Naive thymus-derived CD4-positive, alpha-beta T cell (primary cell): ENCODE measurements around the gene NYAP2. TPM values are rescaled to one million over a fixed set of nuclear protein-coding genes. Genes with fewer than 3 reads are reported as not detected.

Experiments
- ATAC-seq: fragments of 150-1000 bp; cut with Tn5 transposase; 2 replicates; pipeline ENCODE4 v1.10.0; 2021; ENCODE audit warnings: mild to moderate bottlenecking, moderate library complexity
- CTCF ChIA-PET: fragments of 350-600 bp; sonication (Branson Sonifier 250); formaldehyde crosslinking; loops from one replicate; lab custom pipeline; 2021; ENCODE audit warnings: antibody characterized with exemption; lab: Charles Lee
- POLR2A ChIA-PET: fragments of 350-600 bp; sonication (Branson Sonifier 250); formaldehyde crosslinking; loops from one replicate; lab custom pipeline; 2021; ENCODE audit warnings: antibody characterized with exemption, inconsistent platforms; lab: Charles Lee
- DNase-seq, 9 donors: peaks; one replicate each; pipeline versions ENCODE4 v3.0.0 to v3.0.0-alpha.2; 2020 to 2022; ENCODE audit warnings: mixed read lengths in 1 of 9
- H3K27ac ChIP-seq: one replicate; pipeline ENCODE4 v1.7.0; 2013; ENCODE audit warnings: mild to moderate bottlenecking, low read depth, low read length, moderate library complexity
- H3K27me3 ChIP-seq, 2 donors: one replicate each; pipeline ENCODE4 v1.7.0; 2013; ENCODE audit warnings: low read length in 2 of 2, mild to moderate bottlenecking in 2 of 2, moderate library complexity in 2 of 2; ENCODE audit not compliant: control insufficient read depth in 2 of 2, insufficient read depth in 2 of 2
- H3K36me3 ChIP-seq, 3 experiments: 1 replicate in 2 of 3; 2 replicates in 1 of 3; pipeline ENCODE4 v1.7.0; 2013; ENCODE audit warnings: low read length in 3 of 3, mild to moderate bottlenecking in 3 of 3, moderate library complexity in 1 of 3; ENCODE audit not compliant: insufficient read depth in 3 of 3, control insufficient read depth in 2 of 3
- H3K4me1 ChIP-seq, 2 donors: one replicate each; pipeline ENCODE4 v1.7.0; 2013; ENCODE audit warnings: low read length in 2 of 2, mild to moderate bottlenecking in 2 of 2, moderate library complexity in 1 of 2; ENCODE audit not compliant: control insufficient read depth in 2 of 2, insufficient read depth in 2 of 2
- H3K4me3 ChIP-seq: 2 replicates; pipeline ENCODE4 v1.7.0; 2013; ENCODE audit warnings: mild to moderate bottlenecking, low read length
- H3K9me3 ChIP-seq, 3 experiments: 1 replicate in 2 of 3; 2 replicates in 1 of 3; pipeline ENCODE4 v1.7.0; 2013; ENCODE audit warnings: low read length in 3 of 3; ENCODE audit not compliant: control insufficient read depth in 2 of 3
- H3K27ac Mint-ChIP-seq, 9 donors: one replicate each; pipeline ENCODE4 v1.8.0; 2020 to 2022; ENCODE audit warnings: mixed read lengths in 9 of 9, mild to moderate bottlenecking in 8 of 9, moderate library complexity in 5 of 9, inconsistent platforms in 2 of 9
- H3K27me3 Mint-ChIP-seq, 5 donors: one replicate each; pipeline ENCODE4 v1.8.0; 2021 to 2022; ENCODE audit warnings: mixed read lengths in 5 of 5, mild to moderate bottlenecking in 1 of 5
- H3K36me3 Mint-ChIP-seq, 5 donors: one replicate each; pipeline ENCODE4 v1.8.0; 2020 to 2022; ENCODE audit warnings: mixed read lengths in 5 of 5, mild to moderate bottlenecking in 3 of 5, inconsistent platforms in 1 of 5
- H3K4me1 Mint-ChIP-seq, 7 donors: one replicate each; pipeline ENCODE4 v1.8.0; 2020 to 2022; ENCODE audit warnings: mixed read lengths in 7 of 7, mild to moderate bottlenecking in 3 of 7, inconsistent platforms in 1 of 7
- H3K4me3 Mint-ChIP-seq, 10 donors: one replicate each; pipeline ENCODE4 v1.8.0; 2020 to 2022; ENCODE audit warnings: mild to moderate bottlenecking in 10 of 10, mixed read lengths in 10 of 10, moderate library complexity in 6 of 10, inconsistent platforms in 2 of 10
- H3K9me3 Mint-ChIP-seq, 11 donors: one replicate each; pipeline ENCODE4 v1.8.0; 2020 to 2022; ENCODE audit warnings: mixed read lengths in 11 of 11, mild to moderate bottlenecking in 4 of 11, inconsistent platforms in 1 of 11, moderate library complexity in 1 of 11
- intact Hi-C, 2 donors: fragments of 100-400 bp; cut with micrococcal nuclease; formaldehyde crosslinking; loops; one replicate each; pipeline ENCODE4 v1.15.1; 2023
- polyA plus RNA-seq, 2 donors: library from polyadenylated mRNA; unstranded; fragments of 300-500 nt; fragmentation: Illumina TruSeq; gene quantifications; one replicate each; pipeline ENCODE4 v1.2.3, GENCODE V29; 2021
- total RNA-seq, 6 experiments: library from RNA in 5 of 6; stranded (reverse) in 5 of 6; gene quantifications; 1 replicate in 5 of 6; 2 replicates in 1 of 6; pipeline ENCODE4 v1.2.3 and lab custom pipeline; 2021 to 2026

Gene NYAP2
- total and polyA plus RNA-seq, 7 experiments from 2014 or later: 0.17 TPM; not detected in 6

- DNase-seq: no peak
- no peaks in the 10 kb centered on the region for H3K4me1 Mint-ChIP-seq
- ATAC-seq: no peak
- peaks cover 0 to 4% (median 0%) of the 10 kb centered on the region in 11 donors for H3K9me3 Mint-ChIP-seq
- peaks cover 0 to 3% (median 0%) of the 10 kb centered on the region in 5 donors for H3K27me3 Mint-ChIP-seq
- no peaks in the 10 kb centered on the region for H3K36me3 Mint-ChIP-seq
- intact Hi-C loops: no loop called here
- H3K4me3 Mint-ChIP-seq: no peak overlapping the region
- H3K27me3 ChIP-seq: no peaks in the 10 kb centered on the region
- H3K27ac Mint-ChIP-seq: no peak overlapping the region
- no peaks in the 10 kb centered on the region for H3K9me3 ChIP-seq
- H3K27ac ChIP-seq: no peak overlapping the region
- H3K4me3 ChIP-seq: no peak overlapping the region
- POLR2A ChIA-PET: no interaction called here
- no peaks in the 10 kb centered on the region for H3K4me1 ChIP-seq
- H3K36me3 ChIP-seq: no peaks in the 10 kb centered on the region
- CTCF ChIA-PET: interaction anchor here (0.6 kb wide), 1 partner anchor 1997 kb away, joined by 4 read pairs; no protein-coding TSS in a partner anchor
Observed at GRCh38 chr2:225487878-225488416, 88.4 kb downstream of the NYAP2 start.

- ATAC-seq (no peak), DNase-seq (no peak)
- no peaks in the 10 kb centered on the region for H3K4me1 ChIP-seq
- H3K4me3 Mint-ChIP-seq: no peak overlapping the region
- intact Hi-C loops: no loop called here
- H3K27ac ChIP-seq: no peak overlapping the region
- peaks cover 0 to 4% (median 0%) of the 10 kb centered on the region in 11 donors for H3K9me3 Mint-ChIP-seq
- no peaks in the 10 kb centered on the region for H3K4me1 Mint-ChIP-seq
- no peaks in the 10 kb centered on the region for H3K27me3 ChIP-seq
- no peak overlapping the region for H3K4me3 ChIP-seq
- H3K27ac Mint-ChIP-seq: no peak overlapping the region
- H3K27me3 Mint-ChIP-seq: peaks cover 0 to 3% (median 0%) of the 10 kb centered on the region in 5 donors
- no peaks in the 10 kb centered on the region for H3K36me3 ChIP-seq
- H3K36me3 Mint-ChIP-seq: no peaks in the 10 kb centered on the region
- ChIA-PET POLR2A (no interaction called here), CTCF (no interaction called here)
- H3K9me3 ChIP-seq: no peaks in the 10 kb centered on the region
Observed at GRCh38 chr2:225488743-225489142, 89.2 kb downstream of the NYAP2 start.

GRCh38 chr2:225493420-225494099, 94.0 kb downstream of the NYAP2 start:
- Histone ChIP-seq H3K27me3 (no peaks in the 10 kb centered on the region), H3K27ac (no peak overlapping the region), H3K4me1 (no peaks in the 10 kb centered on the region), H3K36me3 (no peaks in the 10 kb centered on the region), H3K4me3 (no peak overlapping the region), H3K9me3 (no peaks in the 10 kb centered on the region)
- H3K4me1 Mint-ChIP-seq: no peaks in the 10 kb centered on the region
- ATAC-seq (no peak), DNase-seq (no peak)
- H3K36me3 Mint-ChIP-seq: no peaks in the 10 kb centered on the region
- H3K9me3 Mint-ChIP-seq: peaks cover 0 to under 1% (median 0%) of the 10 kb centered on the region in 11 donors
- ChIA-PET CTCF (no interaction called here), POLR2A (no interaction called here)
- H3K27ac Mint-ChIP-seq: no peak overlapping the region
- no peak overlapping the region for H3K4me3 Mint-ChIP-seq
- peaks cover 0 to 7% (median 6%) of the 10 kb centered on the region in 5 donors for H3K27me3 Mint-ChIP-seq
- intact Hi-C loops: no loop called here

- CTCF ChIA-PET: no interaction called here
- Histone ChIP-seq H3K4me1 (no peaks in the 10 kb centered on the region), H3K27ac (no peak overlapping the region), H3K27me3 (no peaks in the 10 kb centered on the region), H3K4me3 (no peak overlapping the region), H3K36me3 (no peaks in the 10 kb centered on the region), H3K9me3 (no peaks in the 10 kb centered on the region)
- Mint-ChIP-seq H3K4me3 (no peak overlapping the region), H3K36me3 (no peaks in the 10 kb centered on the region), H3K27me3 (peaks cover 0 to 12% (median 11%) of the 10 kb centered on the region in 5 donors), H3K9me3 (peaks cover 0 to 2% (median 0%) of the 10 kb centered on the region in 11 donors), H3K27ac (no peak overlapping the region), H3K4me1 (no peaks in the 10 kb centered on the region)
- DNase-seq: no peak
- POLR2A ChIA-PET: no interaction called here
- ATAC-seq: no peak
- intact Hi-C loops: no loop called here
Observed at GRCh38 chr2:225494100-225494459, 94.6 kb downstream of the NYAP2 start.

- Histone ChIP-seq H3K4me3 (no peak overlapping the region), H3K9me3 (no peaks in the 10 kb centered on the region), H3K4me1 (no peaks in the 10 kb centered on the region), H3K36me3 (no peaks in the 10 kb centered on the region), H3K27me3 (no peaks in the 10 kb centered on the region), H3K27ac (no peak overlapping the region)
- H3K36me3 Mint-ChIP-seq: no peaks in the 10 kb centered on the region
- intact Hi-C loops: no loop called here
- ATAC-seq: no peak
- CTCF ChIA-PET: no interaction called here
- H3K4me1 Mint-ChIP-seq: peaks cover 0 to 1% (median 0%) of the 10 kb centered on the region in 7 donors
- no peak overlapping the region for H3K4me3 Mint-ChIP-seq
- no peak for DNase-seq
- POLR2A ChIA-PET: no interaction called here
- peaks cover 0 to 18% (median 11%) of the 10 kb centered on the region in 5 donors for H3K27me3 Mint-ChIP-seq
- peaks cover 0 to 2% (median 0%) of the 10 kb centered on the region in 11 donors for H3K9me3 Mint-ChIP-seq
- no peak overlapping the region for H3K27ac Mint-ChIP-seq
Observed at GRCh38 chr2:225495706-225496105, 96.2 kb downstream of the NYAP2 start.

GRCh38 chr2:225496568-225496967, 97.1 kb downstream of the NYAP2 start:
- H3K27me3 Mint-ChIP-seq: peaks cover 2 to 18% (median 11%) of the 10 kb centered on the region in 5 donors
- no peak overlapping the region for H3K4me3 Mint-ChIP-seq
- ATAC-seq (no peak), DNase-seq (no peak)
- peaks cover 0 to 2% (median 0%) of the 10 kb centered on the region in 11 donors for H3K9me3 Mint-ChIP-seq
- no peak overlapping the region for H3K4me3 ChIP-seq
- H3K27ac ChIP-seq: no peak overlapping the region
- ChIA-PET CTCF (no interaction called here), POLR2A (no interaction called here)
- H3K36me3 Mint-ChIP-seq: no peaks in the 10 kb centered on the region
- peaks cover 0 to 1% (median 0%) of the 10 kb centered on the region in 7 donors for H3K4me1 Mint-ChIP-seq
- no peaks in the 10 kb centered on the region for H3K36me3 ChIP-seq
- H3K27me3 ChIP-seq: no peaks in the 10 kb centered on the region
- H3K9me3 ChIP-seq: no peaks in the 10 kb centered on the region
- H3K27ac Mint-ChIP-seq: no peak overlapping the region
- no peaks in the 10 kb centered on the region for H3K4me1 ChIP-seq
- intact Hi-C loops: no loop called here

- Histone ChIP-seq H3K4me1 (no peaks in the 10 kb centered on the region), H3K4me3 (no peak overlapping the region), H3K27me3 (no peaks in the 10 kb centered on the region), H3K27ac (no peak overlapping the region), H3K36me3 (no peaks in the 10 kb centered on the region), H3K9me3 (no peaks in the 10 kb centered on the region)
- Mint-ChIP-seq H3K9me3 (peaks cover 0 to 2% (median 0%) of the 10 kb centered on the region in 11 donors), H3K4me3 (no peak overlapping the region), H3K27me3 (peaks cover 8 to 18% (median 12%) of the 10 kb centered on the region in 5 donors), H3K4me1 (peaks cover 0 to 1% (median 0%) of the 10 kb centered on the region in 7 donors), H3K36me3 (no peaks in the 10 kb centered on the region), H3K27ac (no peak overlapping the region)
- DNase-seq: no peak
- intact Hi-C loops: no loop called here
- ATAC-seq: no peak
- CTCF ChIA-PET: no interaction called here
- POLR2A ChIA-PET: no interaction called here
Observed at GRCh38 chr2:225497166-225497565, 97.7 kb downstream of the NYAP2 start.
